Measurements from ENCODE around the gene ANKRD60.

Gene ANKRD60

GRCh38 chr20:58228484-58229197, at the start of gene ANKRD60:
Gene ANKRD60, minus strand, starts transcription at chr20:58228653. Its CDS starts 0 bp downstream, at chr20:58228653.
- DNase-seq: no peak

GRCh38 chr20:58277578-58278472, 49.4 kb upstream of the ANKRD60 start:
- intact Hi-C loops (cut with DNase I): no loop called here
- no peak for DNase-seq

More at GRCh38 chr20:58228484-58229197, at the start of gene ANKRD60:
- intact Hi-C loops (cut with DNase I): no loop called here

GRCh38 chr20:58277107-58277506, 48.7 kb upstream of the ANKRD60 start:
- intact Hi-C loops (cut with DNase I): no loop called here
- DNase-seq: no peak

- intact Hi-C loops (cut with DNase I): no loop called here
- DNase-seq: no peak
Measured at GRCh38 chr20:58274384-58274783, 45.9 kb upstream of the ANKRD60 start.

- DNase-seq: no peak
- intact Hi-C loops (cut with DNase I): no loop called here
Measured at GRCh38 chr20:58271606-58272351, 43.3 kb upstream of the ANKRD60 start.

- intact Hi-C loops (cut with DNase I): no loop called here
Measured at GRCh38 chr20:58268936-58269619, 40.6 kb upstream of the ANKRD60 start.

GRCh38 chr20:58268421-58268821, 40.0 kb upstream of the ANKRD60 start:
- intact Hi-C loops (cut with DNase I): no loop called here
- DNase-seq: no peak

More at GRCh38 chr20:58268936-58269619, 40.6 kb upstream of the ANKRD60 start:
- no peak for DNase-seq

GRCh38 chr20:58267389-58268215, 39.1 kb upstream of the ANKRD60 start:
- DNase-seq: no peak
- intact Hi-C loops (cut with DNase I): no loop called here

GRCh38 chr20:58264271-58264670, 35.8 kb upstream of the ANKRD60 start:
- intact Hi-C loops (cut with DNase I): no loop called here
- no peak for DNase-seq

GRCh38 chr20:58261660-58262059, 33.2 kb upstream of the ANKRD60 start:
- intact Hi-C loops (cut with DNase I): no loop called here
- DNase-seq: no peak

- intact Hi-C loops (cut with DNase I): no loop called here
- DNase-seq: no peak
Measured at GRCh38 chr20:58260006-58260405, 31.6 kb upstream of the ANKRD60 start.

GRCh38 chr20:58256842-58257241, 28.4 kb upstream of the ANKRD60 start:
- DNase-seq: no peak
- intact Hi-C loops (cut with DNase I): no loop called here

GRCh38 chr20:58256307-58256706, 27.9 kb upstream of the ANKRD60 start:
- intact Hi-C loops (cut with DNase I): no loop called here
- DNase-seq: no peak

GRCh38 chr20:58254890-58255289, 26.4 kb upstream of the ANKRD60 start:
- intact Hi-C loops (cut with DNase I): no loop called here
- DNase-seq: no peak

GRCh38 chr20:58251979-58252591, 23.6 kb upstream of the ANKRD60 start:
- intact Hi-C loops (cut with DNase I): no loop called here
- DNase-seq: no peak

- intact Hi-C loops (cut with DNase I): no loop called here
- no peak for DNase-seq
Measured at GRCh38 chr20:58251348-58251978, 23.0 kb upstream of the ANKRD60 start.

GRCh38 chr20:58246346-58246745, 17.9 kb upstream of the ANKRD60 start:
- intact Hi-C loops (cut with DNase I): no loop called here

More at GRCh38 chr20:58246346-58246745, 17.9 kb upstream of the ANKRD60 start:
- no peak for DNase-seq

Measured in head of caudate nucleus (tissue), 42 donors.